Lung (tissue), 12 donors: ENCODE measurements around the gene COLEC11. TPM values are rescaled to one million over a fixed set of nuclear protein-coding genes. Genes with fewer than 3 reads are reported as not detected.

Experiments used
- ATAC-seq: fragments of 200-7000 bp; cut with Tn5 transposase; one replicate; pipeline ENCODE4 v1.9.1; 2020; ENCODE audit warnings: moderate number of reproducible peaks; ENCODE audit not compliant: insufficient read depth, low FRiP score
- DNase-seq, 3 donors: peaks; one replicate each; pipeline ENCODE4 v3.0.0-alpha.2; 2013 to 2017
- H3K27ac ChIP-seq, 2 donors: one replicate each; pipeline ENCODE4 v1.5.1; 2013; ENCODE audit warnings: mild to moderate bottlenecking in 2 of 2, moderate library complexity in 2 of 2, control low read depth in 1 of 2, inconsistent platforms in 1 of 2, low read depth in 1 of 2, low read length in 1 of 2
- H3K27me3 ChIP-seq, 3 donors: one replicate each; pipeline ENCODE4 v1.5.1; 2013; ENCODE audit warnings: low read length in 2 of 3; ENCODE audit not compliant: control insufficient read depth in 3 of 3, insufficient read depth in 3 of 3
- H3K36me3 ChIP-seq, 4 donors: one replicate each; pipeline ENCODE4 v1.5.1; 2013; ENCODE audit warnings: low read length in 4 of 4, mild to moderate bottlenecking in 1 of 4, moderate library complexity in 1 of 4; ENCODE audit not compliant: control insufficient read depth in 4 of 4, insufficient read depth in 4 of 4
- H3K4me1 ChIP-seq, 5 donors: one replicate each; pipeline ENCODE4 v1.5.1; 2013; ENCODE audit warnings: low read length in 5 of 5, mild to moderate bottlenecking in 2 of 5, moderate library complexity in 1 of 5; ENCODE audit not compliant: control insufficient read depth in 5 of 5, insufficient read depth in 5 of 5
- H3K4me3 ChIP-seq: one replicate; pipeline ENCODE4 v1.5.1; 2013; ENCODE audit warnings: mild to moderate bottlenecking, control low read depth, moderate library complexity
- H3K9ac ChIP-seq, 2 donors: one replicate each; pipeline ENCODE4 v1.5.1; 2013; ENCODE audit warnings: low read length in 2 of 2, control low read depth in 1 of 2; ENCODE audit not compliant: insufficient read depth in 1 of 2
- H3K9me3 ChIP-seq, 4 donors: one replicate each; pipeline ENCODE4 v1.5.1; 2013; ENCODE audit warnings: low read length in 3 of 4, mild to moderate bottlenecking in 1 of 4, moderate library complexity in 1 of 4; ENCODE audit not compliant: control insufficient read depth in 4 of 4, insufficient read depth in 3 of 4
- WGBS, 2 donors: extraction: QIAGEN DNeasy Blood & Tissue Kit; methylation state at CpG; one replicate each; pipeline ENCODE4 v1.1.7; 2013; 5-methylcytosine and 5-hydroxymethylcytosine counted together
- polyA plus RNA-seq, 2 donors: library from polyadenylated mRNA; stranded (reverse); fragments of 200-250 nt; gene quantifications; one replicate each; pipeline ENCODE4 v1.2.1, GENCODE V29; 2013
- total RNA-seq, 2 donors: library from RNA; depleted of rRNA in 1 of 2; stranded (reverse); fragments of >200 nt in 1 of 2; gene quantifications; one replicate each; pipeline ENCODE4 v1.2.1, GENCODE V29; 2014 to 2021
- TF ChIP-seq, protein P1 (sequence below): IDR thresholded peaks from 2 replicates; pipeline ENCODE4 v1.5.1; 2012; ENCODE audit warnings: mild to moderate bottlenecking; ENCODE audit errors: control extremely low read depth, extremely low read depth
- donor health status: control.
- donor health status: control.
- donor health status: Bipolar disorder and iron deficiency.
- donor health status: healthy.
- donor health status: DM: yes; HTN: yes; CAD: no.

The COLEC11 gene
- total and polyA plus RNA-seq, 4 donors = 0.71 to 3.7 (median 1.9) TPM

DNA sequence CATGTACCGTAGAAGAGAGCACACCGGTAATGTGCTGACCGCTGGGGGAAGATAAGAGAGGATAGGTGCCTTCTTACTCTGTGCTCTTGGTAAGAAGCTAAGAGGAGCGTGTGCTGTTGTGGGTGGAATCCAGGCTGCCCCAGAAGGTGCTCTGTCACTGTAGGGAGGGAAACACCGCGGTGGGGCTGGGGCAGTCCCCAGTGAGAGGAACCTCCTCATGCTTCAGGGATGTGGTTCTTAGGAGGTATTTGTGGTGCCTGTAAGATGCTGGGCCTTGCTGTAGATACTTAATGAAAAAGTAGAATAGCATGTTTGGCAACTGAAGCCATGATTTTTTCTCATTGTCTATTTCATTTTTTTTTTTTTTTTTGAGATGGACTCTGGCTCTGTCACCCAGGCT, 1.1 kb downstream of the COLEC11 start:
- TF ChIP-seq, protein P1, sequence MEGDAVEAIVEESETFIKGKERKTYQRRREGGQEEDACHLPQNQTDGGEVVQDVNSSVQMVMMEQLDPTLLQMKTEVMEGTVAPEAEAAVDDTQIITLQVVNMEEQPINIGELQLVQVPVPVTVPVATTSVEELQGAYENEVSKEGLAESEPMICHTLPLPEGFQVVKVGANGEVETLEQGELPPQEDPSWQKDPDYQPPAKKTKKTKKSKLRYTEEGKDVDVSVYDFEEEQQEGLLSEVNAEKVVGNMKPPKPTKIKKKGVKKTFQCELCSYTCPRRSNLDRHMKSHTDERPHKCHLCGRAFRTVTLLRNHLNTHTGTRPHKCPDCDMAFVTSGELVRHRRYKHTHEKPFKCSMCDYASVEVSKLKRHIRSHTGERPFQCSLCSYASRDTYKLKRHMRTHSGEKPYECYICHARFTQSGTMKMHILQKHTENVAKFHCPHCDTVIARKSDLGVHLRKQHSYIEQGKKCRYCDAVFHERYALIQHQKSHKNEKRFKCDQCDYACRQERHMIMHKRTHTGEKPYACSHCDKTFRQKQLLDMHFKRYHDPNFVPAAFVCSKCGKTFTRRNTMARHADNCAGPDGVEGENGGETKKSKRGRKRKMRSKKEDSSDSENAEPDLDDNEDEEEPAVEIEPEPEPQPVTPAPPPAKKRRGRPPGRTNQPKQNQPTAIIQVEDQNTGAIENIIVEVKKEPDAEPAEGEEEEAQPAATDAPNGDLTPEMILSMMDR = no peak
- Histone ChIP-seq H3K27me3 (no peaks in the 10 kb centered on the region), H3K9me3 (no peaks in the 10 kb centered on the region), H3K4me3 (no peak overlapping the region), H3K9ac (no peak overlapping the region), H3K27ac (no peak overlapping the region), H3K4me1 (peaks cover 0 to 36% (median 8%) of the 10 kb centered on the region in 5 donors), H3K36me3 (no peaks in the 10 kb centered on the region)
- ATAC-seq (no peak), DNase-seq (no peak)
- 64 to 80% methylated on average over 6 of the region's 6 CpGs for WGBS, 2 donors

- ATAC-seq (no peak), DNase-seq (peak; percentile 65 to 85 (median 77))
- 89 to 95% methylated on average over 16 of the region's 16 CpGs for WGBS, 2 donors
- H3K9me3 ChIP-seq = no peaks in the 10 kb centered on the region
- H3K9ac ChIP-seq = no peak overlapping the region
- no peak overlapping the region for H3K4me3 ChIP-seq
- H3K4me1 ChIP-seq = peaks cover 0 to 36% (median 8%) of the 10 kb centered on the region in 5 donors
- TF ChIP-seq, protein P1 = no peak
- H3K36me3 ChIP-seq = no peaks in the 10 kb centered on the region
- peak overlapping the region in 1 of 2 donors; percentile 18 for H3K27ac ChIP-seq
- no peaks in the 10 kb centered on the region for H3K27me3 ChIP-seq
These were observed 2.0 kb downstream of the COLEC11 start for GRCh38 chr2:3596901-3597417.

GRCh38 chr2:3597567-3597966, 2.7 kb downstream of the COLEC11 start:
- WGBS, 2 donors = 65 to 80% methylated on average over 6 of the region's 6 CpGs
- ATAC-seq = no peak
- peak overlapping the region in 1 of 2 donors; percentile 42 for H3K9ac ChIP-seq
- H3K4me3 ChIP-seq = no peak overlapping the region
- no peak overlapping the region for H3K27ac ChIP-seq
- no peak for DNase-seq
- TF ChIP-seq, protein P1 = no peak
- H3K36me3 ChIP-seq = no peaks in the 10 kb centered on the region
- no peaks in the 10 kb centered on the region for H3K9me3 ChIP-seq
- no peaks in the 10 kb centered on the region for H3K27me3 ChIP-seq
- H3K4me1 ChIP-seq = peaks cover 0 to 36% (median 8%) of the 10 kb centered on the region in 5 donors
